Heart left ventricle (tissue), 16 donors: Measurements from ENCODE around the gene PNPLA2. TPM values are rescaled to one million over a fixed set of nuclear protein-coding genes. Genes with fewer than 3 reads are reported as not detected.
A peak's percentile ranks its signal among the peaks of the same experiment; 100 is the strongest.

Experiments used
- ATAC-seq, 4 donors: fragments of 200-7000 bp; cut with Tn5 transposase; one replicate each; pipeline ENCODE4 v1.9.1; 2020 to 2022; ENCODE audit warnings: moderate library complexity in 4 of 4, mild to moderate bottlenecking in 3 of 4, moderate number of reproducible peaks in 1 of 4
- DNase-seq, 5 donors: peaks; one replicate each; pipeline ENCODE4 v3.0.0-alpha.2; 2020
- H3K27ac ChIP-seq, 12 donors: fragments of 200-600 bp; sonication (generic) in 4 of 12; one replicate each; pipeline versions ENCODE4 v1.5.0 to v1.8.0; 2016 to 2022; ENCODE audit warnings: mild to moderate bottlenecking in 2 of 12
- H3K27me3 ChIP-seq, 9 donors: fragments of 200-600 bp; sonication (generic) in 2 of 9; one replicate each; pipeline versions ENCODE4 v1.5.1 to v1.8.0; 2016 to 2022; ENCODE audit warnings: mild to moderate bottlenecking in 3 of 9
- H3K36me3 ChIP-seq, 9 donors: fragments of 200-600 bp; sonication (generic) in 2 of 9; one replicate each; pipeline versions ENCODE4 v1.5.0 to v1.8.0; 2018 to 2022; ENCODE audit warnings: mild to moderate bottlenecking in 2 of 9
- H3K4me1 ChIP-seq, 12 donors: fragments of 200-600 bp; sonication (generic) in 4 of 12; one replicate each; pipeline versions ENCODE4 v1.5.0 to v1.8.0; 2016 to 2022; ENCODE audit warnings: mild to moderate bottlenecking in 3 of 12
- H3K4me3 ChIP-seq, 12 donors: fragments of 200-600 bp; sonication (generic) in 4 of 12; one replicate each; pipeline versions ENCODE4 v1.5.0 to v1.8.0; 2017 to 2022; ENCODE audit warnings: mild to moderate bottlenecking in 9 of 12, moderate library complexity in 4 of 12
- H3K9me3 ChIP-seq, 12 donors: fragments of 200-600 bp; sonication (generic) in 4 of 12; one replicate each; pipeline versions ENCODE4 v1.5.0 to v1.8.0; 2016 to 2022; ENCODE audit warnings: mild to moderate bottlenecking in 1 of 12
- POLR2A ChIP-seq, 2 donors: fragments of 450-650 bp; IDR thresholded peaks; one replicate each; pipeline ENCODE4 v1.6.1; 2017; ENCODE audit warnings: antibody characterized with exemption in 2 of 2, mild to moderate bottlenecking in 2 of 2, moderate library complexity in 2 of 2
- WGBS, 4 donors: extraction: QIAGEN DNeasy Blood & Tissue Kit in 2 of 4; methylation state at CpG; one replicate each; pipeline versions ENCODE4 v1.1.5 to v1.1.7; 2013 to 2018; 5-methylcytosine and 5-hydroxymethylcytosine counted together
- intact Hi-C, 10 donors: fragments of 100-400 bp; cut with DNase I; formaldehyde crosslinking; loops; one replicate each; pipeline versions ENCODE4 v1.11.1 to v1.14.2; 2022
- polyA plus RNA-seq, 2 donors: library from polyadenylated mRNA; stranded (reverse); fragments of 200-250 nt; gene quantifications; one replicate each; pipeline ENCODE4 v1.2.3, GENCODE V29; 2013
- total RNA-seq, 9 donors: library from RNA; depleted of rRNA in 2 of 9; stranded (reverse); fragments of >200 nt in 2 of 9; fragmentation: NEBNext Ultra II Directional in 3 of 9; extraction: Animal tissue kit (Norgen Biotek cat#: 25700) in 3 of 9; gene quantifications; one replicate each; pipeline versions ENCODE4 v1.1.0 to v1.2.4, GENCODE V29; 2016 to 2023
- TF ChIP-seq, protein P1 (sequence below), 12 donors: fragments of 200-600 bp; sonication (generic) in 4 of 12; IDR thresholded peaks; one replicate each; pipeline versions ENCODE4 v1.5.0 to v1.8.0; 2018 to 2022; ENCODE audit warnings: antibody characterized with exemption in 12 of 12, mild to moderate bottlenecking in 5 of 12
- donor health status: ischemic (EF 13 %, LVEDD 7.1; RV severe dilation, severe dysfunction).
- donor health status: healthy with polysubstance abuse.
- donor health status: DM: no; HTN: yes; CAD: no.
- donor health status: DM: no; HTN: no; CAD: no.
- donor health status: ischemic (EF 25% LVEDD 6.9; RV normal size, moderate dysfunction).
- donor health status: ischemic (EF 25% LVEDD 5.7; RV mildly dilated, moderate dysfunction).
- donor health status: healthy.
- donor health status: DM: yes; HTN: yes; CAD: no.
- donor health status: ischemic (EF 35%, LVEDD 5.7; RV mildly dilated, moderate dysfunction).
- donor health status: nonischemic (EF 11% LVEDD 7.7; RV severe dilation, severe dysfunction).
- donor health status: DM: yes; HTN: yes; CAD: no.
- donor health status: PGD.
- donor health status: ischemic (EF 29% LVEDD 5.4; RV normal size, mild dysfunction).
- donor health status: nonischemic (EF 23%, LVEDD 6.1; RV moderate dilation, normal function).

PNPLA2 gene
- total and polyA plus RNA-seq, 11 donors = 112 to 348 (median 215) TPM

GRCh38 chr11:811446-812245 is 7.1 kb upstream of the PNPLA2 start:
- TF ChIP-seq, protein P1, sequence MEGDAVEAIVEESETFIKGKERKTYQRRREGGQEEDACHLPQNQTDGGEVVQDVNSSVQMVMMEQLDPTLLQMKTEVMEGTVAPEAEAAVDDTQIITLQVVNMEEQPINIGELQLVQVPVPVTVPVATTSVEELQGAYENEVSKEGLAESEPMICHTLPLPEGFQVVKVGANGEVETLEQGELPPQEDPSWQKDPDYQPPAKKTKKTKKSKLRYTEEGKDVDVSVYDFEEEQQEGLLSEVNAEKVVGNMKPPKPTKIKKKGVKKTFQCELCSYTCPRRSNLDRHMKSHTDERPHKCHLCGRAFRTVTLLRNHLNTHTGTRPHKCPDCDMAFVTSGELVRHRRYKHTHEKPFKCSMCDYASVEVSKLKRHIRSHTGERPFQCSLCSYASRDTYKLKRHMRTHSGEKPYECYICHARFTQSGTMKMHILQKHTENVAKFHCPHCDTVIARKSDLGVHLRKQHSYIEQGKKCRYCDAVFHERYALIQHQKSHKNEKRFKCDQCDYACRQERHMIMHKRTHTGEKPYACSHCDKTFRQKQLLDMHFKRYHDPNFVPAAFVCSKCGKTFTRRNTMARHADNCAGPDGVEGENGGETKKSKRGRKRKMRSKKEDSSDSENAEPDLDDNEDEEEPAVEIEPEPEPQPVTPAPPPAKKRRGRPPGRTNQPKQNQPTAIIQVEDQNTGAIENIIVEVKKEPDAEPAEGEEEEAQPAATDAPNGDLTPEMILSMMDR (IDR thresholded peaks at IDR 0.05) = peak in 1 of 12 donors; percentile 15
- TF ChIP-seq POLR2A (IDR thresholded peaks at IDR 0.05) = no peak
- DNase-seq (no peak), ATAC-seq (no peak)
- 54 to 66% (median 62%) methylated on average over 7 to 14 of the region's 14 CpGs for WGBS, 4 donors
- Histone ChIP-seq H3K4me3 (peak overlapping the region in 7 of 12 donors; percentile 79 to 100 (median 97)), H3K27ac (peak overlapping the region in 3 of 12 donors; percentile 14 to 98 (median 97)), H3K4me1 (peaks cover 2 to 34% (median 25%) of the 10 kb centered on the region in 12 donors), H3K9me3 (no peaks in the 10 kb centered on the region), H3K27me3 (no peaks in the 10 kb centered on the region), H3K36me3 (peaks cover 3 to 42% (median 32%) of the 10 kb centered on the region in 9 donors)
- intact Hi-C loops = no loop called here

GRCh38 chr11:812390-812789 is 6.3 kb upstream of the PNPLA2 start:
- TF ChIP-seq, protein P1 (IDR thresholded peaks at IDR 0.05) = no peak
- TF ChIP-seq POLR2A (IDR thresholded peaks at IDR 0.05) = no peak
- H3K4me3 ChIP-seq = no peak overlapping the region
- intact Hi-C loops = no loop called here
- H3K36me3 ChIP-seq = peaks cover 3 to 42% (median 32%) of the 10 kb centered on the region in 9 donors
- H3K4me1 ChIP-seq = peaks cover 2 to 34% (median 25%) of the 10 kb centered on the region in 12 donors
- no peak overlapping the region for H3K27ac ChIP-seq
- DNase-seq (no peak), ATAC-seq (no peak)
- no peaks in the 10 kb centered on the region for H3K9me3 ChIP-seq
- WGBS, 4 donors = 83 to 88% (median 86%) methylated on average over 3 of the region's 3 CpGs
- H3K27me3 ChIP-seq = no peaks in the 10 kb centered on the region

GRCh38 chr11:813072-813455 is 5.7 kb upstream of the PNPLA2 start:
- H3K9me3 ChIP-seq = no peaks in the 10 kb centered on the region
- DNase-seq (no peak), ATAC-seq (no peak)
- 91 to 93% (median 92%) methylated on average over 6 of the region's 6 CpGs for WGBS, 4 donors
- no peaks in the 10 kb centered on the region for H3K27me3 ChIP-seq
- no peak overlapping the region for H3K27ac ChIP-seq
- H3K36me3 ChIP-seq = peaks cover 3 to 42% (median 32%) of the 10 kb centered on the region in 9 donors
- no peak for TF ChIP-seq POLR2A (IDR thresholded peaks at IDR 0.05)
- TF ChIP-seq, protein P1 (IDR thresholded peaks at IDR 0.05) = no peak
- H3K4me1 ChIP-seq = peaks cover 2 to 28% (median 24%) of the 10 kb centered on the region in 12 donors
- H3K4me3 ChIP-seq = no peak overlapping the region
- intact Hi-C loops = no loop called here

DNA sequence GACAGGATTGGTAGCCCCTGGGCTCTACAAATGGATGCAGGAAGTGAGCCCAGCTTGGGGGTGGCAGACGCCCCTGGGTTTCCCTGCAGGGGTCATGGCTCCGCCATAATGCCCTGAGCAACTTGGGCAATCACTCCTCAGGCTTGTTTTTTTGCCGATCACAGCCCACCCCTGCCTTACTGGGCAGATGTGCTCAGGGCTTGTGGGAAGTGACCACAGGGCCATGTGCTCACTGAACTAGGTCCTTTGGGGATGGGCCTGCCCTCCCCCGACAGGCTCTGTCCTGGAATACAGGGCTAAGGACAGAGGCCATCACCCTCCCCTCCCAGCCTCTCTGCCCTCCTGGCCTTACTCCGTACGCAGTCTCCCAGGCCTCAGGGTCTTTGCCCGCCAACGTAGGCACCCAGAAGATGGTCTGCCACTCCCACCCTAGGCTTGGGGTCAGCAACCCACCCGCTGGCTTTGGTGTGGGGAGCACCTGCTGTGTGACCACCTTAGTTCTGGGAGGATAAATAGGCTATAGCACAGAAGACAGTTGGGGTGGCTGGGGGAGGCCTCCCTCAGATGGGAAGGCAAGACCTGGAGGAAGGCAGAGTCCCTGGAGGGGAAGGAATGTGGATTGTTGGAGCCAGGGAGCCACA is 5.1 kb upstream of the PNPLA2 start:
- TF ChIP-seq, protein P1 (IDR thresholded peaks at IDR 0.05) = no peak
- TF ChIP-seq POLR2A (IDR thresholded peaks at IDR 0.05) = no peak
- DNase-seq (no peak), ATAC-seq (no peak)
- Histone ChIP-seq H3K27me3 (no peaks in the 10 kb centered on the region), H3K36me3 (peaks cover 3 to 42% (median 32%) of the 10 kb centered on the region in 9 donors), H3K4me1 (peaks cover 2 to 26% (median 20%) of the 10 kb centered on the region in 12 donors), H3K9me3 (no peaks in the 10 kb centered on the region), H3K27ac (no peak overlapping the region), H3K4me3 (no peak overlapping the region)
- WGBS, 4 donors = 77 to 86% (median 82%) methylated on average over 9 of the region's 9 CpGs
- intact Hi-C loops = no loop called here
